ENCODE results near the gene ITGA11.

ITGA11 gene

GRCh38 chr15:68470049-68470742 lies 38.2 kb upstream of the ITGA11 start:
- no peak overlapping the region for H3K27ac ChIP-seq (ENCODE audit: low read depth in 2 of 2, low read length in 2 of 2)
- H3K4me1 ChIP-seq (ENCODE audit: control insufficient read depth in 2 of 2, insufficient read depth in 2 of 2, low read length in 2 of 2), result no peaks in the 10 kb centered on the region
- H3K27me3 ChIP-seq (ENCODE audit: control insufficient read depth in 2 of 2, insufficient read depth in 2 of 2, low read length in 2 of 2), result peaks cover 0 to 2% of the 10 kb centered on the region in 2 donors
- no peak overlapping the region for H3K9ac ChIP-seq (ENCODE audit: low read depth in 1 of 2, low read length in 2 of 2)
- no peaks in the 10 kb centered on the region for H3K36me3 ChIP-seq (ENCODE audit: control insufficient read depth in 2 of 2, insufficient read depth in 2 of 2, low read length in 2 of 2)
- H3K4me3 ChIP-seq (ENCODE audit: low read length in 2 of 2), result no peak overlapping the region
- H3K9me3 ChIP-seq (ENCODE audit: control insufficient read depth in 2 of 2, low read length in 2 of 2), result no peaks in the 10 kb centered on the region

- no peak overlapping the region for H3K9ac ChIP-seq (ENCODE audit: low read depth in 1 of 2, low read length in 2 of 2)
- H3K9me3 ChIP-seq (ENCODE audit: control insufficient read depth in 2 of 2, low read length in 2 of 2), result no peaks in the 10 kb centered on the region
- H3K27ac ChIP-seq (ENCODE audit: low read depth in 2 of 2, low read length in 2 of 2), result no peak overlapping the region
- no peak overlapping the region for H3K4me3 ChIP-seq (ENCODE audit: low read length in 2 of 2)
- H3K36me3 ChIP-seq (ENCODE audit: control insufficient read depth in 2 of 2, insufficient read depth in 2 of 2, low read length in 2 of 2), result no peaks in the 10 kb centered on the region
- H3K27me3 ChIP-seq (ENCODE audit: control insufficient read depth in 2 of 2, insufficient read depth in 2 of 2, low read length in 2 of 2), result peaks cover 0 to 2% of the 10 kb centered on the region in 2 donors
- no peaks in the 10 kb centered on the region for H3K4me1 ChIP-seq (ENCODE audit: control insufficient read depth in 2 of 2, insufficient read depth in 2 of 2, low read length in 2 of 2)
These were observed 37.4 kb upstream of the ITGA11 start for GRCh38 chr15:68469162-68470048.

GRCh38 chr15:68466876-68467275 lies 34.9 kb upstream of the ITGA11 start:
- Histone ChIP-seq H3K9ac (ENCODE audit: low read depth in 1 of 2, low read length in 2 of 2) (no peak overlapping the region), H3K4me1 (ENCODE audit: control insufficient read depth in 2 of 2, insufficient read depth in 2 of 2, low read length in 2 of 2) (no peaks in the 10 kb centered on the region), H3K9me3 (ENCODE audit: control insufficient read depth in 2 of 2, low read length in 2 of 2) (no peaks in the 10 kb centered on the region), H3K4me3 (ENCODE audit: low read length in 2 of 2) (no peak overlapping the region), H3K27ac (ENCODE audit: low read depth in 2 of 2, low read length in 2 of 2) (no peak overlapping the region), H3K36me3 (ENCODE audit: control insufficient read depth in 2 of 2, insufficient read depth in 2 of 2, low read length in 2 of 2) (no peaks in the 10 kb centered on the region), H3K27me3 (ENCODE audit: control insufficient read depth in 2 of 2, insufficient read depth in 2 of 2, low read length in 2 of 2) (no peaks in the 10 kb centered on the region)

GRCh38 chr15:68465861-68466560 lies 34.0 kb upstream of the ITGA11 start:
- Histone ChIP-seq H3K36me3 (ENCODE audit: control insufficient read depth in 2 of 2, insufficient read depth in 2 of 2, low read length in 2 of 2) (no peaks in the 10 kb centered on the region), H3K4me3 (ENCODE audit: low read length in 2 of 2) (no peak overlapping the region), H3K27ac (ENCODE audit: low read depth in 2 of 2, low read length in 2 of 2) (no peak overlapping the region), H3K9me3 (ENCODE audit: control insufficient read depth in 2 of 2, low read length in 2 of 2) (no peaks in the 10 kb centered on the region), H3K4me1 (ENCODE audit: control insufficient read depth in 2 of 2, insufficient read depth in 2 of 2, low read length in 2 of 2) (no peaks in the 10 kb centered on the region), H3K9ac (ENCODE audit: low read depth in 1 of 2, low read length in 2 of 2) (no peak overlapping the region), H3K27me3 (ENCODE audit: control insufficient read depth in 2 of 2, insufficient read depth in 2 of 2, low read length in 2 of 2) (no peaks in the 10 kb centered on the region)

- H3K9me3 ChIP-seq (ENCODE audit: control insufficient read depth in 2 of 2, low read length in 2 of 2), result peaks cover 0 to 2% of the 10 kb centered on the region in 2 donors
- no peak overlapping the region for H3K4me3 ChIP-seq (ENCODE audit: low read length in 2 of 2)
- H3K27ac ChIP-seq (ENCODE audit: low read depth in 2 of 2, low read length in 2 of 2), result no peak overlapping the region
- H3K36me3 ChIP-seq (ENCODE audit: control insufficient read depth in 2 of 2, insufficient read depth in 2 of 2, low read length in 2 of 2), result no peaks in the 10 kb centered on the region
- no peaks in the 10 kb centered on the region for H3K27me3 ChIP-seq (ENCODE audit: control insufficient read depth in 2 of 2, insufficient read depth in 2 of 2, low read length in 2 of 2)
- no peak overlapping the region for H3K9ac ChIP-seq (ENCODE audit: low read depth in 1 of 2, low read length in 2 of 2)
- H3K4me1 ChIP-seq (ENCODE audit: control insufficient read depth in 2 of 2, insufficient read depth in 2 of 2, low read length in 2 of 2), result no peaks in the 10 kb centered on the region
These were observed 32.6 kb upstream of the ITGA11 start for GRCh38 chr15:68464448-68465090.

- Histone ChIP-seq H3K27ac (ENCODE audit: low read depth in 2 of 2, low read length in 2 of 2) (no peak overlapping the region), H3K9ac (ENCODE audit: low read depth in 1 of 2, low read length in 2 of 2) (no peak overlapping the region), H3K36me3 (ENCODE audit: control insufficient read depth in 2 of 2, insufficient read depth in 2 of 2, low read length in 2 of 2) (no peaks in the 10 kb centered on the region), H3K4me3 (ENCODE audit: low read length in 2 of 2) (no peak overlapping the region), H3K9me3 (ENCODE audit: control insufficient read depth in 2 of 2, low read length in 2 of 2) (peaks cover 0 to 2% of the 10 kb centered on the region in 2 donors), H3K4me1 (ENCODE audit: control insufficient read depth in 2 of 2, insufficient read depth in 2 of 2, low read length in 2 of 2) (no peaks in the 10 kb centered on the region), H3K27me3 (ENCODE audit: control insufficient read depth in 2 of 2, insufficient read depth in 2 of 2, low read length in 2 of 2) (no peaks in the 10 kb centered on the region)
These were observed 32.0 kb upstream of the ITGA11 start for GRCh38 chr15:68463996-68464395.

- H3K27ac ChIP-seq (ENCODE audit: low read depth in 2 of 2, low read length in 2 of 2), result no peak overlapping the region
- no peak overlapping the region for H3K9ac ChIP-seq (ENCODE audit: low read depth in 1 of 2, low read length in 2 of 2)
- no peaks in the 10 kb centered on the region for H3K27me3 ChIP-seq (ENCODE audit: control insufficient read depth in 2 of 2, insufficient read depth in 2 of 2, low read length in 2 of 2)
- peaks cover 0 to 2% of the 10 kb centered on the region in 2 donors for H3K9me3 ChIP-seq (ENCODE audit: control insufficient read depth in 2 of 2, low read length in 2 of 2)
- no peak overlapping the region for H3K4me3 ChIP-seq (ENCODE audit: low read length in 2 of 2)
- no peaks in the 10 kb centered on the region for H3K4me1 ChIP-seq (ENCODE audit: control insufficient read depth in 2 of 2, insufficient read depth in 2 of 2, low read length in 2 of 2)
- H3K36me3 ChIP-seq (ENCODE audit: control insufficient read depth in 2 of 2, insufficient read depth in 2 of 2, low read length in 2 of 2), result no peaks in the 10 kb centered on the region
These were observed 31.5 kb upstream of the ITGA11 start for GRCh38 chr15:68463444-68463843.

- H3K27ac ChIP-seq (ENCODE audit: low read depth in 2 of 2, low read length in 2 of 2), result no peak overlapping the region
- no peaks in the 10 kb centered on the region for H3K27me3 ChIP-seq (ENCODE audit: control insufficient read depth in 2 of 2, insufficient read depth in 2 of 2, low read length in 2 of 2)
- H3K4me1 ChIP-seq (ENCODE audit: control insufficient read depth in 2 of 2, insufficient read depth in 2 of 2, low read length in 2 of 2), result no peaks in the 10 kb centered on the region
- no peak overlapping the region for H3K9ac ChIP-seq (ENCODE audit: low read depth in 1 of 2, low read length in 2 of 2)
- peaks cover 0 to 2% of the 10 kb centered on the region in 2 donors for H3K9me3 ChIP-seq (ENCODE audit: control insufficient read depth in 2 of 2, low read length in 2 of 2)
- H3K4me3 ChIP-seq (ENCODE audit: low read length in 2 of 2), result no peak overlapping the region
- H3K36me3 ChIP-seq (ENCODE audit: control insufficient read depth in 2 of 2, insufficient read depth in 2 of 2, low read length in 2 of 2), result no peaks in the 10 kb centered on the region
These were observed 28.2 kb upstream of the ITGA11 start for GRCh38 chr15:68460166-68460565.

- Histone ChIP-seq H3K4me1 (ENCODE audit: control insufficient read depth in 2 of 2, insufficient read depth in 2 of 2, low read length in 2 of 2) (no peaks in the 10 kb centered on the region), H3K36me3 (ENCODE audit: control insufficient read depth in 2 of 2, insufficient read depth in 2 of 2, low read length in 2 of 2) (no peaks in the 10 kb centered on the region), H3K27me3 (ENCODE audit: control insufficient read depth in 2 of 2, insufficient read depth in 2 of 2, low read length in 2 of 2) (peaks cover 5 to 9% of the 10 kb centered on the region in 2 donors), H3K4me3 (ENCODE audit: low read length in 2 of 2) (no peak overlapping the region), H3K9ac (ENCODE audit: low read depth in 1 of 2, low read length in 2 of 2) (no peak overlapping the region), H3K27ac (ENCODE audit: low read depth in 2 of 2, low read length in 2 of 2) (no peak overlapping the region), H3K9me3 (ENCODE audit: control insufficient read depth in 2 of 2, low read length in 2 of 2) (no peaks in the 10 kb centered on the region)
These were observed 18.2 kb upstream of the ITGA11 start for GRCh38 chr15:68450192-68450591.

Measured in mucosa of rectum (tissue), 2 donors.